ENCODE data around the gene SPCS1. TPM values are rescaled to one million over a fixed set of nuclear protein-coding genes. Genes with fewer than 3 reads are reported as not detected.
"Not testable (repeated sequence)": the region's sequence is repeated elsewhere in the genome, so short reads cannot be mapped to it uniquely, and the experiment has no call there.

SPCS1 gene
- total RNA-seq, 1 donor from 2014 or later: 142 TPM

GRCh38 chr3:52721730-52722008 lies 15.8 kb downstream of the SPCS1 start:
- H3K9ac ChIP-seq: no peak overlapping the region
- peaks cover 42% of the 10 kb centered on the region for H3K36me3 Mint-ChIP-seq
- no peaks in the 10 kb centered on the region for H4K20me1 ChIP-seq (ENCODE audit: low read depth)
- H3K4me3 ChIP-seq: no peak overlapping the region
- DNase-seq (ENCODE audit: low spot score): no peak
- no peak for TF ChIP-seq EZH2phosphoT487 (IDR thresholded peaks at IDR 0.05)
- no peak for TF ChIP-seq EZH2 (IDR thresholded peaks at IDR 0.05)
- TF ChIP-seq CTCF (IDR thresholded peaks at IDR 0.05): no peak
- H3K27ac Mint-ChIP-seq: no peak overlapping the region
- H3K9me3 ChIP-seq (ENCODE audit: low read depth): no peaks in the 10 kb centered on the region
- peaks cover 3% of the 10 kb centered on the region for H3K27me3 Mint-ChIP-seq (ENCODE audit: insufficient read depth, low read depth)
- no peaks in the 10 kb centered on the region for H3K4me1 Mint-ChIP-seq
- H3K4me2 ChIP-seq: no peak overlapping the region
- H2AFZ ChIP-seq (replicated peaks): no peak overlapping the region
- no peaks in the 10 kb centered on the region for H3K79me2 ChIP-seq (ENCODE audit: low read depth)
- no peaks in the 10 kb centered on the region for H3K4me1 ChIP-seq
- H3K9me3 Mint-ChIP-seq: peaks cover 11% of the 10 kb centered on the region
- H3K27ac ChIP-seq: no peak overlapping the region
- no peaks in the 10 kb centered on the region for H3K36me3 ChIP-seq
- no peaks in the 10 kb centered on the region for H3F3A ChIP-seq (ENCODE audit: low read depth)
- H3K27me3 ChIP-seq: no peaks in the 10 kb centered on the region
- no peak overlapping the region for H3K4me3 Mint-ChIP-seq

GRCh38 chr3:52722491-52722890 lies 16.6 kb downstream of the SPCS1 start:
- no peak overlapping the region for H3K27ac Mint-ChIP-seq
- H3K27me3 Mint-ChIP-seq (ENCODE audit: insufficient read depth, low read depth): peaks cover 3% of the 10 kb centered on the region

GRCh38 chr3:52723935-52724334 lies 18.0 kb downstream of the SPCS1 start:
- Histone ChIP-seq H3K9ac (no peak overlapping the region), H3K27me3 (no peaks in the 10 kb centered on the region), H4K20me1 (ENCODE audit: low read depth) (no peaks in the 10 kb centered on the region), H3K4me2 (no peak overlapping the region), H3K79me2 (ENCODE audit: low read depth) (no peaks in the 10 kb centered on the region), H2AFZ (replicated peaks) (no peak overlapping the region), H3K4me3 (no peak overlapping the region), H3K9me3 (ENCODE audit: low read depth) (peaks cover 3% of the 10 kb centered on the region), H3K4me1 (no peaks in the 10 kb centered on the region), H3K27ac (no peak overlapping the region), H3K36me3 (no peaks in the 10 kb centered on the region), H3F3A (ENCODE audit: low read depth) (no peaks in the 10 kb centered on the region)
- H3K27ac Mint-ChIP-seq: no peak overlapping the region
- TF ChIP-seq EZH2 (IDR thresholded peaks at IDR 0.05) (no peak), CTCF (IDR thresholded peaks at IDR 0.05) (no peak), EZH2phosphoT487 (IDR thresholded peaks at IDR 0.05) (no peak)
- peaks cover 49% of the 10 kb centered on the region for H3K36me3 Mint-ChIP-seq
- no peak for DNase-seq (ENCODE audit: low spot score)
- no peaks in the 10 kb centered on the region for H3K4me1 Mint-ChIP-seq
- peaks cover 16% of the 10 kb centered on the region for H3K9me3 Mint-ChIP-seq
- peaks cover 3% of the 10 kb centered on the region for H3K27me3 Mint-ChIP-seq (ENCODE audit: insufficient read depth, low read depth)
- no peak overlapping the region for H3K4me3 Mint-ChIP-seq

More at GRCh38 chr3:52722491-52722890, 16.6 kb downstream of the SPCS1 start:
- Histone ChIP-seq H3K27me3 (no peaks in the 10 kb centered on the region), H3K79me2 (ENCODE audit: low read depth) (no peaks in the 10 kb centered on the region), H3K36me3 (no peaks in the 10 kb centered on the region), H4K20me1 (ENCODE audit: low read depth) (no peaks in the 10 kb centered on the region), H3K9me3 (ENCODE audit: low read depth) (no peaks in the 10 kb centered on the region), H3K9ac (no peak overlapping the region), H3K4me3 (no peak overlapping the region), H3K4me1 (no peaks in the 10 kb centered on the region), H3K4me2 (no peak overlapping the region), H3K27ac (no peak overlapping the region), H3F3A (ENCODE audit: low read depth) (no peaks in the 10 kb centered on the region), H2AFZ (replicated peaks) (no peak overlapping the region)
- no peak for TF ChIP-seq CTCF (IDR thresholded peaks at IDR 0.05)
- TF ChIP-seq EZH2phosphoT487 (IDR thresholded peaks at IDR 0.05): no peak
- no peak for TF ChIP-seq EZH2 (IDR thresholded peaks at IDR 0.05)
- DNase-seq (ENCODE audit: low spot score): no peak
- peaks cover 11% of the 10 kb centered on the region for H3K9me3 Mint-ChIP-seq
- H3K4me1 Mint-ChIP-seq: no peaks in the 10 kb centered on the region
- peaks cover 45% of the 10 kb centered on the region for H3K36me3 Mint-ChIP-seq
- no peak overlapping the region for H3K4me3 Mint-ChIP-seq

GRCh38 chr3:52724511-52724910 lies 18.6 kb downstream of the SPCS1 start:
- Mint-ChIP-seq H3K4me1 (no peaks in the 10 kb centered on the region), H3K36me3 (peaks cover 48% of the 10 kb centered on the region), H3K27ac (no peak overlapping the region), H3K9me3 (peaks cover 18% of the 10 kb centered on the region), H3K27me3 (ENCODE audit: insufficient read depth, low read depth) (peaks cover 3% of the 10 kb centered on the region), H3K4me3 (no peak overlapping the region)
- no peak overlapping the region for H3K9ac ChIP-seq
- no peaks in the 10 kb centered on the region for H4K20me1 ChIP-seq (ENCODE audit: low read depth)
- H3K9me3 ChIP-seq (ENCODE audit: low read depth): peaks cover 3% of the 10 kb centered on the region
- H3F3A ChIP-seq (ENCODE audit: low read depth): no peaks in the 10 kb centered on the region
- no peaks in the 10 kb centered on the region for H3K27me3 ChIP-seq
- TF ChIP-seq EZH2 (IDR thresholded peaks at IDR 0.05) (no peak), CTCF (IDR thresholded peaks at IDR 0.05) (no peak), EZH2phosphoT487 (IDR thresholded peaks at IDR 0.05) (no peak)
- no peaks in the 10 kb centered on the region for H3K36me3 ChIP-seq
- no peak for DNase-seq (ENCODE audit: low spot score)
- H3K4me1 ChIP-seq: no peaks in the 10 kb centered on the region
- H2AFZ ChIP-seq (replicated peaks): no peak overlapping the region
- no peak overlapping the region for H3K4me2 ChIP-seq
- H3K27ac ChIP-seq: no peak overlapping the region
- H3K4me3 ChIP-seq: no peak overlapping the region
- no peaks in the 10 kb centered on the region for H3K79me2 ChIP-seq (ENCODE audit: low read depth)

GRCh38 chr3:52728753-52729152 lies 22.8 kb downstream of the SPCS1 start:
- H3K4me1 ChIP-seq: not testable (repeated sequence)

More at GRCh38 chr3:52728753-52729152, 22.8 kb downstream of the SPCS1 start:
- H3K27ac ChIP-seq; H3K9ac ChIP-seq; H3K9me3 ChIP-seq (ENCODE audit: low read depth); H2AFZ ChIP-seq (replicated peaks); H3K4me2 ChIP-seq; H4K20me1 ChIP-seq (ENCODE audit: low read depth); H3F3A ChIP-seq (ENCODE audit: low read depth); H3K27me3 ChIP-seq; H3K4me1 Mint-ChIP-seq; H3K27me3 Mint-ChIP-seq (ENCODE audit: insufficient read depth, low read depth); H3K79me2 ChIP-seq (ENCODE audit: low read depth); DNase-seq (ENCODE audit: low spot score); H3K4me3 ChIP-seq; H3K27ac Mint-ChIP-seq; H3K4me3 Mint-ChIP-seq: not testable (repeated sequence)
- Mint-ChIP-seq H3K36me3 (peaks cover 55% of the 10 kb centered on the region), H3K9me3 (peaks cover 17% of the 10 kb centered on the region)
- H3K36me3 ChIP-seq: peaks cover 11% of the 10 kb centered on the region

Measured in neural progenitor cell (in vitro differentiated cells).